Measurements from ENCODE around the gene KCNMB3. TPM values are rescaled to one million over a fixed set of nuclear protein-coding genes. Genes with fewer than 3 reads are reported as not detected.

KCNMB3 gene
- total RNA-seq, 1 donor from 2014 or later, result 0.75 TPM

Other genes with a start within 250 kb of the KCNMB3 start
- 89.1 and 89.6 TPM in 2 replicates for gene ZMAT3, start 179.3 kb downstream of the KCNMB3 start, total RNA-seq
- 28.0 and 29.7 TPM in 2 replicates for gene PIK3CA, start 102.8 kb downstream of the KCNMB3 start, total RNA-seq
- 34.4 and 36.1 TPM in 2 replicates for gene ZNF639, start 71.9 kb upstream of the KCNMB3 start, total RNA-seq
- 53.1 and 57.7 TPM in 2 replicates for gene MFN1, start 96.6 kb upstream of the KCNMB3 start, total RNA-seq
- 83.7 and 85.7 TPM in 2 replicates for gene GNB4, start 200.4 kb upstream of the KCNMB3 start, total RNA-seq

All from astrocyte (in vitro differentiated cells and primary cell).